ENCODE measurements around the gene CAMTA1.

Gene CAMTA1

GRCh38 chr1:7491109-7491817, 706.0 kb downstream of the CAMTA1 start:
- no peak for DNase-seq

- no peak for DNase-seq
Measured at GRCh38 chr1:7491818-7492173, 706.5 kb downstream of the CAMTA1 start.

GRCh38 chr1:7493711-7494454, 708.6 kb downstream of the CAMTA1 start:
- no peak for DNase-seq

- DNase-seq = no peak
Measured at GRCh38 chr1:7495962-7496361, 710.7 kb downstream of the CAMTA1 start.

- DNase-seq = no peak
Measured at GRCh38 chr1:7497107-7497637, 711.9 kb downstream of the CAMTA1 start.

- DNase-seq = no peak
Measured at GRCh38 chr1:7500381-7501083, 715.3 kb downstream of the CAMTA1 start.

GRCh38 chr1:7501084-7501491, 715.8 kb downstream of the CAMTA1 start:
- no peak for DNase-seq

- no peak for DNase-seq
Measured at GRCh38 chr1:7501723-7502603, 716.7 kb downstream of the CAMTA1 start.

GRCh38 chr1:7503691-7504437, 718.6 kb downstream of the CAMTA1 start:
- no peak for DNase-seq

- no peak for DNase-seq
Measured at GRCh38 chr1:7504438-7504720, 719.1 kb downstream of the CAMTA1 start.

GRCh38 chr1:7505094-7505770, 720.0 kb downstream of the CAMTA1 start:
- DNase-seq = no peak

- no peak for DNase-seq
Measured at GRCh38 chr1:7505771-7506453, 720.7 kb downstream of the CAMTA1 start.

GRCh38 chr1:7506454-7507284, 721.4 kb downstream of the CAMTA1 start:
- DNase-seq = no peak

- DNase-seq = no peak
Measured at GRCh38 chr1:7507285-7508019, 722.2 kb downstream of the CAMTA1 start.

GRCh38 chr1:7508052-7508933, 723.0 kb downstream of the CAMTA1 start:
- DNase-seq = no peak

- no peak for DNase-seq
Measured at GRCh38 chr1:7508934-7509519, 723.8 kb downstream of the CAMTA1 start.

GRCh38 chr1:7509598-7509997, 724.3 kb downstream of the CAMTA1 start:
- no peak for DNase-seq
